DOHH2 (cell line): ENCODE data around the gene AKAP8L.
"Not testable (repeated sequence)": the region's sequence is repeated elsewhere in the genome, so short reads cannot be mapped to it uniquely, and the experiment has no call there.

Experiments
- H3F3A ChIP-seq: fragments of 200-600 bp; sonication (generic), shearing (Covaris generic); 2 replicates; pipeline ENCODE4 v1.6.0; 2016; ENCODE audit warnings: antibody characterized with exemption, mild to moderate bottlenecking; ENCODE audit not compliant: control insufficient read depth, insufficient read depth
- H3K27ac ChIP-seq: fragments of 200-600 bp; sonication (generic); 2 replicates; pipeline ENCODE4 v1.5.1; 2014; ENCODE audit warnings: low read depth, mild to moderate bottlenecking, low read length, moderate library complexity
- H3K27me3 ChIP-seq: fragments of 200-600 bp; sonication (generic); 2 replicates; pipeline ENCODE4 v1.6.1; 2014; ENCODE audit warnings: mild to moderate bottlenecking, low read length, mixed read lengths; ENCODE audit not compliant: control insufficient read depth
- H3K36me3 ChIP-seq: fragments of 200-600 bp; sonication (generic); 2 replicates; pipeline ENCODE4 v1.6.1; 2014; ENCODE audit warnings: mild to moderate bottlenecking, low read length, moderate library complexity, mixed read lengths; ENCODE audit not compliant: control insufficient read depth
- H3K4me1 ChIP-seq: fragments of 200-600 bp; sonication (generic); 2 replicates; pipeline ENCODE4 v1.6.1; 2014; ENCODE audit warnings: mild to moderate bottlenecking, low read length, mixed read lengths; ENCODE audit not compliant: control insufficient read depth
- H3K4me2 ChIP-seq: fragments of 200-600 bp; sonication (generic); 2 replicates; pipeline ENCODE4 v1.6.0; 2014; ENCODE audit warnings: mild to moderate bottlenecking, low read length, moderate library complexity
- H3K4me3 ChIP-seq: fragments of 200-600 bp; sonication (generic); 2 replicates; pipeline ENCODE4 v1.5.1; 2014; ENCODE audit warnings: mild to moderate bottlenecking, low read length, mixed read lengths
- H3K79me2 ChIP-seq: fragments of 200-600 bp; sonication (generic); 2 replicates; pipeline ENCODE4 v1.6.1; 2014; ENCODE audit warnings: mild to moderate bottlenecking, low read length, mixed read lengths; ENCODE audit not compliant: control insufficient read depth
- H3K9me2 ChIP-seq: fragments of 200-600 bp; sonication (generic); replicated peaks from 2 replicates; pipeline ENCODE4 v1.6.1; 2014; ENCODE audit warnings: mild to moderate bottlenecking, low read length, mixed read lengths; ENCODE audit not compliant: control insufficient read depth
- H3K9me3 ChIP-seq: fragments of 200-600 bp; sonication (generic); 2 replicates; pipeline ENCODE4 v1.6.1; 2014; ENCODE audit warnings: antibody characterized with exemption, low read length, mixed read lengths; ENCODE audit not compliant: control insufficient read depth, insufficient read depth
- H4K20me1 ChIP-seq: fragments of 200-600 bp; sonication (generic); 2 replicates; pipeline ENCODE4 v1.6.0; 2014; ENCODE audit warnings: low read depth, mild to moderate bottlenecking, antibody characterized with exemption, low read length, moderate library complexity; ENCODE audit not compliant: control insufficient read depth, insufficient read depth
- CTCF ChIP-seq: fragments of 200-600 bp; sonication (generic); IDR thresholded peaks from one replicate; pipeline ENCODE4 v1.5.1; 2014; ENCODE audit warnings: antibody characterized with exemption, mild to moderate bottlenecking, low read depth, low read length; ENCODE audit not compliant: poor library complexity, severe bottlenecking
- EZH2phosphoT487 ChIP-seq: fragments of 200-600 bp; sonication (generic); IDR thresholded peaks from 2 replicates; pipeline ENCODE4 v1.6.1; 2017; ENCODE audit warnings: borderline replicate concordance, mild to moderate bottlenecking, antibody characterized with exemption, low read length, moderate library complexity, mixed read lengths

Gene AKAP8L

GRCh38 chr19:15396436-15396835, 22.4 kb downstream of the AKAP8L start:
- H3K79me2 ChIP-seq, result peaks cover 13% of the 10 kb centered on the region
- TF ChIP-seq CTCF (no peak), EZH2phosphoT487 (no peak)
- H3K27me3 ChIP-seq, result no peaks in the 10 kb centered on the region
- H3K4me3 ChIP-seq, result no peak overlapping the region
- no peak overlapping the region for H3K27ac ChIP-seq
- no peaks in the 10 kb centered on the region for H4K20me1 ChIP-seq
- no peaks in the 10 kb centered on the region for H3K9me3 ChIP-seq
- no peak overlapping the region for H3K4me2 ChIP-seq
- peaks cover 85% of the 10 kb centered on the region for H3K36me3 ChIP-seq
- no peaks in the 10 kb centered on the region for H3K4me1 ChIP-seq
- 0 out of 2 replicates have a peak, but pooled peaks cover 3% of the 10 kb centered on the region for H3F3A ChIP-seq
- no peaks in the 10 kb centered on the region for H3K9me2 ChIP-seq

GRCh38 chr19:15395251-15395650, 23.5 kb downstream of the AKAP8L start:
- H3F3A ChIP-seq, H3K4me2 ChIP-seq, H3K4me1 ChIP-seq, H3K4me3 ChIP-seq, H3K9me2 ChIP-seq, H3K27ac ChIP-seq, H3K27me3 ChIP-seq, H3K9me3 ChIP-seq, H4K20me1 ChIP-seq: not testable (repeated sequence)
- Histone ChIP-seq H3K36me3 (peaks cover 81% of the 10 kb centered on the region), H3K79me2 (peaks cover 20% of the 10 kb centered on the region)

- Histone ChIP-seq H3K9me2 (no peaks in the 10 kb centered on the region), H4K20me1 (no peaks in the 10 kb centered on the region), H3K36me3 (peaks cover 75% of the 10 kb centered on the region), H3K4me2 (no peak overlapping the region), H3K79me2 (peaks cover 28% of the 10 kb centered on the region), H3K4me3 (no peak overlapping the region), H3F3A (0 out of 2 replicates have a peak, but pooled peaks cover 3% of the 10 kb centered on the region), H3K9me3 (no peaks in the 10 kb centered on the region), H3K4me1 (no peaks in the 10 kb centered on the region), H3K27me3 (no peaks in the 10 kb centered on the region), H3K27ac (no peak overlapping the region)
- TF ChIP-seq CTCF (no peak), EZH2phosphoT487 (no peak)
These were observed 24.4 kb downstream of the AKAP8L start for GRCh38 chr19:15394426-15394825.

- 0 out of 2 replicates have a peak, but pooled peaks cover 3% of the 10 kb centered on the region for H3F3A ChIP-seq
- H3K9me3 ChIP-seq, result no peaks in the 10 kb centered on the region
- no peak overlapping the region for H3K27ac ChIP-seq
- no peaks in the 10 kb centered on the region for H3K27me3 ChIP-seq
- H3K9me2 ChIP-seq, result no peaks in the 10 kb centered on the region
- no peak overlapping the region for H3K4me2 ChIP-seq
- no peak overlapping the region for H3K4me3 ChIP-seq
- peaks cover 70% of the 10 kb centered on the region for H3K36me3 ChIP-seq
- H3K79me2 ChIP-seq, result peaks cover 32% of the 10 kb centered on the region
- H3K4me1 ChIP-seq, result no peaks in the 10 kb centered on the region
- TF ChIP-seq EZH2phosphoT487 (no peak), CTCF (no peak)
- H4K20me1 ChIP-seq, result no peaks in the 10 kb centered on the region
These were observed 24.8 kb downstream of the AKAP8L start for GRCh38 chr19:15393963-15394362.
